GM10847 (cell line): ENCODE results near the gene DOP1B.

Experiments used
- POLR2A ChIP-seq: IDR thresholded peaks from 2 replicates; pipeline ENCODE4 v1.6.1; 2011; ENCODE audit not compliant: insufficient read length; ENCODE audit errors: extremely low read depth

DOP1B gene

DNA sequence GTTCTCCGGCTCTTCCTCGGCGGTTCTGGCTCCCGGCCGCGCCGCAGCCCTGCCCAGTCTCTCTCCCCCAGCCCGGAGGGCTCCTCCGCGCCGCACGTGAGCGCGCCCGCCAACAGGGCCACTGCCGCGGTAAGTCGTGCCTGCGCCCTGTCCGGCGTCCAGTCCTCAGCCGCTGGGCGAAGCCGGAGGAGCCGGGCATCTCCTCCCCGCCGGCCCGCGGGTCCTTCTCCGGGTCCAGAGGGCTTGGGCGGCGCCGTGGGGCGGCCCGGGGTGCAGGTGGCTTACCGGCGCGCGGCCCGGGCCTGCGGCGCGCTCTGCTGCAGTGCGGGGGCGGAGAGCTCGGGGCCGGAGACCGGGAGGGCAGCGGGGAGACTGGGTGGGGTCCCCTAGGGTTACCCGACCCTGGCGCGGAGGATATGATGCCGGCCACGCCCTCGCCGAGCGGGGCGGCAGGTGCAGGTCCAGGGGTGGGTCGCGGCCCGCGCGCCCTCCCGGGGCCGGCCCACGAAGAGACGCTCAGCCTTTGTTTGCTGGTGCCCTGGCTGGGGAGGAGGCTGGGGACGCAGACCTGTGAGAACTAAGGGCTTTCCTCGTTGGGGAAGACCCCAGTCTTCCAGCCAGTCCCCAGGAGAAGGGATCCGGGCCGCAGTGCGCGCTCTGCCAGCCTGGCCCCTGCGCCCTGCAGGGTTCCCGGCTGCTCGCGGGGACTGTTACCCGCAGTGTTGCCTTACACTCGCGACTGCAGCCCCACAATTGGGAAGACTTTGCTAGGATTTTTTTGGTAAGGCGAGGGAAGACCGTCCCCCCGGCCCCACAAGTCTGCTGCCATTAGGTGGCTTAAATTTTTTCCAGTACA, at the start of gene DOP1B:
Gene DOP1B (plus strand): TSS at position 10 of the 856 bp plus-strand sequence. CDS start 7,910 bp downstream, outside the sequence.
- no peak for TF ChIP-seq POLR2A

DNA sequence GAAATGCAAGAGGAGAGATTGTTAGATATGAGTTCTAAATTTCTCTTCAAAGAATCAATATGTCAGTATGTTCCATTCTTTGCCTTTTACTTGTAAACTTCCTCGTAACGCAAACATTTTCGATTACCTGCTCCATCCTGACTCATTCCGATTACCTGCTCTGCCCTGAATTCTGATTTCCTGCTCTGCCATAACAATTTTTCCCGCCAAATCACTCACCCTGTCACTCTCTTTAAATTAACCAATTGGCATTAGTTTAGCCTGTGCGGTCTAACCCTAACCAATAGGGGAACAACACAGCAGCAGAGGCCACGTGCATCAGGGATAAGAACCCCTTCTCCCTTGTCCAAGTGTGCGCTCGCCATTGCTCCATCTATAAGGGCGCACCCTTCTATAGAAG, 46.8 kb upstream of the DOP1B start:
- no peak for TF ChIP-seq POLR2A

- no peak for TF ChIP-seq POLR2A
These were observed 45.4 kb upstream of the DOP1B start for GRCh38 chr21:36111238-36111637.

DNA sequence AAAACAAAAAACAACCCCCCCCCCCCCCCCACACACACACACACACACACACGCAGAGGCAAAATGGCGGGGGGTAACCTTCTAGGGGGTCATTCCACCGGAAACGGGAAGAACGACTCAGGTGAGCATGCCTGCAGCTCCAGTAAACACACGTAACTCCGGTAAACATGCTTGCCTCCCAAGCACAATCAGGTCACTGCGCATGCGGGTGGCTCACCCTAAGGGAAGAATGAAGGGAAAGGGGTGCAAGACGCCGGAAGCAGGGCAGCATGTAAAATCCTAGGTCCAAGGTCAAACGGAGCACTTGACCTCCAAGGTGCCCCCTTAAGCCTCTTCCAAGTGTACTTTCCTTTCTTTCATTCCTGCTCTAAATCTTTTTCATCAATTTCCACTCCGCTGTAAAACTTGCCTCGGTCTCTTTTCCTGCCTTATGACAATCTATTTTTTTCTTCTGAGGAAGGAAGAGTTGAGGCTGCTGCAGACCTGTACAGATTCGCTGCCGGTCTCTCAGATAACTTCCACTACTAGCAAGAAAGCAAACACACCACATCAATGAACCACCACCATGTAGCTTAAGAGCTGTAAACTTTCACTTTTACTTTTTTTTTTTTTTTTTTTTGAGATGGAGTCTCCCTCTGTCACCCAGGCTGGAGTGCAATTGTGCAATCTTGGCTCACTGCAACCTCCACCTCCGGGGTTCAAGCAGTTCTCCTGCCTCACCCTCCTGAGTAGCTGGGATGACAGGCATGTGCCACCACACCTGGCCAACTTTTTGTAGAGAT, 42.8 kb upstream of the DOP1B start:
- TF ChIP-seq POLR2A = no peak

DNA sequence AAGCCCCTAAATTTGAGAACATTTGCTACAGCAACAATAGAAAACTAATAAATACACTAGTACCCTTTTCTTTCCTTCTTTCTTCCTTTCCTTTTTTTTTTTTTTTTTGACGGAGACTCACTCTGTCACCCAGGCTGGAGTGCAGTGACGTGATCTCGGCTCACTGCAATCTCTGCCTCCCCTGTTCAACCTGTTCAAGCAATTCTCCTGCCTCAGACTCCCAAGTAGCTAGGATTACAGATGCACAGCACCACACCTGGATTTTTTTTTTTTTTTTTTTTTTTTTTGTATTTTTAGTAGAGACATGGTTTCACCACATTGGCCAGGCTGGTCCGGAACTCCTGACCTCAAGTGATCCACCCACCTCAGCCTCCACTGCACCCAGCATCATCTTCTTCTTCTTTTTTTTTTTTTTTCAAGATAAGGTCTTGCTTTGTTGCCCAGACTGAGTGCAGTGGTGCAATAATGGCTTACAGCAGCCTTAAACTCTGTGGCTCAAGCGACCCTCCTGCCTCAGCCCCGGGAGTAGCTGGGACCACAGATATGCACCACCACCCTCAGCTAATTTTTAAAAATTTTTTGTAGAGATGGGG, 41.4 kb upstream of the DOP1B start:
- no peak for TF ChIP-seq POLR2A

DNA sequence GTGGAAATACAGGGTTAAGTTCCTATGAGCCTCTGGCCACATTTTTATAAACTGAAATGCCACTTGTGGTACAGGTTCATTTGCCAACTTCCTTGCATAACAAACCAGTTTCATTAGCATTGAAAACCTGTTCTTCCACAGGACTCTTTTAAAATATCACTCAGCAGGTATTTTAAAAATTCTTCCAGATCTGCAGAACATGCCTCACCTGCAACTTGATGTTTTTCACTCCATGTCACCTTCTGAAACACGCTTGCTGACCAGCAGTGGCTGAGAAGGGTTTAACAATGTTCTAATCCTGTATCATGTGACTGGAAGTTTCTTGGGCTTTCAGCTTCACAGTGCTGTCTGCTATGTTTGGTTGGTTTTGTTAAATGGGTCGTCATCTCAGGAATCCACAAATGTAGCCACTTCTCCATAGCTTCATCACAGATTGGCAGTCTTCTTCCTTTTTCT, 39.3 kb upstream of the DOP1B start:
- TF ChIP-seq POLR2A = no peak

DNA sequence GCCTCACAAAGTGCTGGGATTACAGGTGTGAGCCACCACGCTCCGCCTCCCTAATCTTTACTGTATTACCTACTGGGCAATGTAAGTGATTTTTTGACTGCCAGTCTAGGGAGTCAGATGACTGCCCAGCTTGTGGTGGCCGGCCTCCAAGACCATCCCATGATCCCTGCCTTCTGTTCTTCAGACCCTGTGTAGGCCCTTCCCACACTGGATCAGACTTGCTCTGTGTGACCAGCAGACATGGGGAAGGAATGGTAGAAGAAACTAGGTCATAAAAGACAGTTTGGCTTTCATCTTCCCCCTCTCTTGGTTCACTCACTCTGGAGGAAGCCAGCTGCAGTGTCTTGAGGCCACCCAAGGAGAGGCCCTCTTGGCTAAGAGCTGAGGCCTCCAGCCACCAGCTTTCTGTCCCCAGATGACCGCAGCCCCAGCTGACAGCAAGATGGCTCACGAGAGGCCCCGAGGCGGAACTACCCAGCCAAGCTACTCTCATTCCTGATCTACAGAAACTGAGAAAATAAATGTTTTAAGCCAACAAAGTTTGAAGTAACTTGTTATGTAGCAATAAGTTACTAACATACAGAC, 36.2 kb upstream of the DOP1B start:
- TF ChIP-seq POLR2A = no peak

GRCh38 chr21:36122977-36123376, 33.6 kb upstream of the DOP1B start:
- no peak for TF ChIP-seq POLR2A

DNA sequence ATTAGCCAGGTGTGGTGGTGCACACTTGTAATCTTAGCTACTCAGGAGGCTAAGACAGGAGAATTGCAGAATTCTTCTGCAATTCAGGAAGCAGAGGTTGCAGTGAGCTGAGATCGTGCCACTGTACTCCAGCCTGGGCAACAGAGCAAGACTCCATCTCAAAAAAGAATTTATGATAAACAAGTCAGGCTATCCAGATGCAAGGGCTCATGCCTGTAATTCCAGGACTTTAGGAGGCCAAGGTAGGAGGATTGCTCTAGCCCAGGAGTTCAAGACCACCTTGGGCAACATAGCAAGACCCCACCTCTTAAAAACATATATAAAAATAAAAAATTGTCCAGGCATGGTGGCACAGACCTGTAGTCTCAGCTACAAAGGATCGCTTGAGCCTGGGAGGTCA, 32.2 kb upstream of the DOP1B start:
- no peak for TF ChIP-seq POLR2A

GRCh38 chr21:36125512-36126207, 31.0 kb upstream of the DOP1B start:
- no peak for TF ChIP-seq POLR2A

DNA sequence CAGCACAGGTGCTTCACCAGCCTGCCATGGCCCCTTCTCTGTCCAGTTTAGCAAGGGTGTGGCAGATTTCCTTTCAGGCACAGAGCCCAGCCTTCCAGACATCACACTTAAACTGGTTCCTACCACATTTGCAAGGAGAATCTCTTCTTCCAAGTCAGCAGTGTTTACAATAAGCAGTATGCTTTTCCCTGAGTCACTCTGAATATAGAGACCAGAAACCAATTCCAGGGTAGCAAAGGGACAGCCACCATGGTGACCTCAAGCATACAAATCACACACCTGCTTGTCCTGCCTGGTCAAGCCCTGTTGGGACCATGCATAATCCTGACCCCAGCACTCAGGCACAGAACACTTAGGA, 30.4 kb upstream of the DOP1B start:
- TF ChIP-seq POLR2A = no peak

- TF ChIP-seq POLR2A = no peak
These were observed 30.0 kb upstream of the DOP1B start for GRCh38 chr21:36126621-36127110.

- no peak for TF ChIP-seq POLR2A
These were observed 29.2 kb upstream of the DOP1B start for GRCh38 chr21:36127250-36127904.

DNA sequence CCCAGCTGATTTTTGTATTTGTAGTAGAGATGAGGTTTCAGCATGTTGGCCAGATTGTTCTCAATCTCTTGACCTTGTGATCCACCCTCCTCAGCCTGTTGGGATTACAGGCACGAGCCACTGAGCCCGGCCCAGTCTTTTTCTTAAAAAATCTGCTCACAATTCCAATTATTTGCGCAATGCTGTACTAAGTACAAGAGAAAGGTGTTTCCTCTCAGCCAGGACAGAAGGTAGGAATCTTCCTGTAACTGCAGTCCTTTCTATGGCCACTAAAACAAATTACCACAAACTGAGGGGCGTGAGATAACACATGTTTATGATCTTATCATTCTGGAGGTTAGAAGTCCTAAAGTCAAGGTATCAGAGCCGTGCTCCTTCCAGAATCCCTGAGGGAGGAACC, 28.6 kb upstream of the DOP1B start:
- TF ChIP-seq POLR2A = no peak

- no peak for TF ChIP-seq POLR2A
These were observed 27.4 kb upstream of the DOP1B start for GRCh38 chr21:36129219-36129618.

DNA sequence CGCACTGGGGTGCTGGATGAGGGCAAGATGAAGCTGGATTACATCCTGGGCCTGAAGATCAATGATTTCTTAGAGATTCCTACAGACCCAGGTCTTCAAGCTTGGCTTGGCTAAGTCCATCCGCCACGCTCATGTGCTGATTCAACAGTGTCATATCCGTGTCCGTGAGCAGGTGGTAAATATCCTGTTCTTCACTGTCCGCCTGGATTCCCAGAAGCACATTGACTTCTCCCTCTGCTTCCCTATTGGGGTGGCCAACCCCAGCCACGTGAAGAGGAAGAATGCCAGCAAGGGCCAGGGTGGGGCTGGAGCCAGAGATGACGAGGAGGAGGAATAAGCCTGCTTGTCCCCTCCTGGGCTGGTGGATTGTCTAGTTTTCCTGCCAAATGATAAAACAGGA, 23.9 kb upstream of the DOP1B start:
- no peak for TF ChIP-seq POLR2A
